PC-3 (cell line): ENCODE data around the gene TRMT2A. TPM values are rescaled to one million over a fixed set of nuclear protein-coding genes. Genes with fewer than 3 reads are reported as not detected.
A peak's percentile ranks its signal among the peaks of the same experiment; 100 is the strongest.

Experiments
- ATAC-seq: fragments of 200-7000 bp; cut with Tn5 transposase; 2 replicates; pipeline ENCODE4 v1.9.1; 2020; ENCODE audit warnings: mild to moderate bottlenecking, moderate library complexity
- Bru-seq: library from RNA; stranded (reverse); fragments of 400-500 nt; gene quantifications from one replicate; lab custom pipeline; 2021; lab: Mats Ljungman, UMichigan
- BruChase-seq, 2 experiments: library from RNA; stranded (reverse); fragments of 400-500 nt; gene quantifications; one replicate each; lab custom pipeline; 2021; lab: Mats Ljungman, UMichigan
- BruUV-seq: library from RNA; stranded (reverse); fragments of 400-500 nt; replicated peaks from 2 replicates; lab custom pipeline; 2021; lab: Mats Ljungman, UMichigan
- CTCF ChIA-PET: fragments of 300-600 bp; sonication (Branson Sonifier 250); formaldehyde crosslinking; loops from one replicate; lab custom pipeline; 2022; ENCODE audit warnings: antibody characterized with exemption; lab: Charles Lee
- POLR2A ChIA-PET: fragments of 300-600 bp; sonication (Branson Sonifier 250); formaldehyde crosslinking; loops from one replicate; lab custom pipeline; 2022; ENCODE audit warnings: antibody characterized with exemption; ENCODE audit not compliant: unreplicated experiment; lab: Charles Lee
- DNase-seq: peaks from one replicate; pipeline ENCODE4 v3.0.0-alpha.2; 2015
- H2AFZ ChIP-seq: fragments of 300-600 bp; sonication (generic); 2 replicates; pipeline ENCODE4 v1.6.0; 2016; ENCODE audit warnings: antibody characterized with exemption, low read length
- H3F3A ChIP-seq: fragments of 300-600 bp; sonication (generic); one replicate; pipeline ENCODE4 v1.6.0; 2017; ENCODE audit warnings: antibody characterized with exemption, low read length, control low read depth, mild to moderate bottlenecking; ENCODE audit not compliant: unreplicated experiment
- H3K27ac ChIP-seq: fragments of 300-600 bp; sonication (generic); 2 replicates; pipeline ENCODE4 v1.5.1; 2016; ENCODE audit warnings: mild to moderate bottlenecking, low read length
- H3K27me3 ChIP-seq: fragments of 300-600 bp; sonication (generic); 2 replicates; pipeline ENCODE4 v1.6.1; 2016; ENCODE audit warnings: low read length, mixed read lengths
- H3K36me3 ChIP-seq: fragments of 300-600 bp; sonication (generic); 2 replicates; pipeline ENCODE4 v1.6.1; 2016; ENCODE audit warnings: low read depth, mixed run types, low read length, mixed read lengths
- H3K4me1 ChIP-seq: fragments of 300-600 bp; sonication (generic); 2 replicates; pipeline ENCODE4 v1.5.1; 2016; ENCODE audit warnings: low read length; ENCODE audit not compliant: insufficient read depth
- H3K4me2 ChIP-seq: fragments of 300-600 bp; sonication (generic); 2 replicates; pipeline ENCODE4 v1.6.0; 2016; ENCODE audit warnings: low read length
- H3K4me3 ChIP-seq: fragments of 300-600 bp; sonication (generic); 2 replicates; pipeline ENCODE4 v1.5.1; 2016; ENCODE audit warnings: mild to moderate bottlenecking, low read length, mixed read lengths
- H3K79me2 ChIP-seq: fragments of 300-600 bp; sonication (generic); 2 replicates; pipeline ENCODE4 v1.6.1; 2017; ENCODE audit warnings: low read length, mixed read lengths
- H3K9ac ChIP-seq: fragments of 300-600 bp; sonication (generic); 2 replicates; pipeline ENCODE4 v1.6.0; 2016; ENCODE audit warnings: mild to moderate bottlenecking, low read length
- H3K9me2 ChIP-seq: fragments of 300-600 bp; sonication (generic); replicated peaks from 2 replicates; pipeline ENCODE4 v1.6.1; 2016; ENCODE audit warnings: mixed run types, low read length, mixed read lengths
- H3K9me3 ChIP-seq: fragments of 300-600 bp; sonication (generic); 2 replicates; pipeline ENCODE4 v1.6.1; 2016; ENCODE audit warnings: low read length, mixed read lengths
- H4K20me1 ChIP-seq: fragments of 300-600 bp; sonication (generic); 2 replicates; pipeline ENCODE4 v1.6.1; 2016; ENCODE audit warnings: low read length, mixed read lengths
- EZH2 ChIP-seq: fragments of 300-600 bp; sonication (generic); IDR thresholded peaks from one replicate; pipeline ENCODE4 v1.6.1; 2017; ENCODE audit warnings: antibody characterized with exemption, mild to moderate bottlenecking, low read length; ENCODE audit not compliant: unreplicated experiment
- EZH2phosphoT487 ChIP-seq: fragments of 300-600 bp; sonication (generic); IDR thresholded peaks from 2 replicates; pipeline ENCODE4 v1.6.1; 2018; ENCODE audit warnings: mild to moderate bottlenecking, antibody characterized with exemption, low read length, borderline replicate concordance
- intact Hi-C: fragments of 100-400 bp; cut with micrococcal nuclease; formaldehyde crosslinking; loops from 2 replicates; pipeline ENCODE4 v1.9.0; 2023
- long read RNA-seq: library from polyadenylated mRNA; unstranded; transcript quantifications from one replicate; pipeline ENCODE4 v2.0.0, GENCODE V29; 2021; ENCODE audit not compliant: unreplicated experiment
- total RNA-seq: library from RNA; depleted of rRNA; stranded (reverse); fragments of >200 nt; gene quantifications from 2 replicates; pipeline ENCODE4 v1.2.3, GENCODE V29; 2014; rRNA removed
- TF ChIP-seq, protein P1 (sequence below): fragments of 300-600 bp; sonication (generic); conservative IDR thresholded peaks from 2 replicates; pipeline ENCODE4 v1.5.1; 2017; ENCODE audit warnings: antibody characterized with exemption, low read depth, mild to moderate bottlenecking, low read length

Gene TRMT2A, protein sequence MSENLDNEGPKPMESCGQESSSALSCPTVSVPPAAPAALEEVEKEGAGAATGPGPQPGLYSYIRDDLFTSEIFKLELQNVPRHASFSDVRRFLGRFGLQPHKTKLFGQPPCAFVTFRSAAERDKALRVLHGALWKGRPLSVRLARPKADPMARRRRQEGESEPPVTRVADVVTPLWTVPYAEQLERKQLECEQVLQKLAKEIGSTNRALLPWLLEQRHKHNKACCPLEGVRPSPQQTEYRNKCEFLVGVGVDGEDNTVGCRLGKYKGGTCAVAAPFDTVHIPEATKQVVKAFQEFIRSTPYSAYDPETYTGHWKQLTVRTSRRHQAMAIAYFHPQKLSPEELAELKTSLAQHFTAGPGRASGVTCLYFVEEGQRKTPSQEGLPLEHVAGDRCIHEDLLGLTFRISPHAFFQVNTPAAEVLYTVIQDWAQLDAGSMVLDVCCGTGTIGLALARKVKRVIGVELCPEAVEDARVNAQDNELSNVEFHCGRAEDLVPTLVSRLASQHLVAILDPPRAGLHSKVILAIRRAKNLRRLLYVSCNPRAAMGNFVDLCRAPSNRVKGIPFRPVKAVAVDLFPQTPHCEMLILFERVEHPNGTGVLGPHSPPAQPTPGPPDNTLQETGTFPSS
- total RNA-seq (58.9 and 62.1 TPM in 2 replicates), Bru-seq, nascent RNA (percentile 64 among the genes with signal in this experiment), BruChase-seq, experiment 1, labeled RNA remaining after a 6-hour chase (percentile 73 among the genes with signal in this experiment), BruChase-seq, experiment 2, labeled RNA remaining after a 2-hour chase (percentile 74 among the genes with signal in this experiment)
- long read RNA-seq, transcript TRMT2A-201 (12 exons, 2,964 nt): major isoform, 41 of 96 reads
- long read RNA-seq, transcript TRMT2A-202 (13 exons, 2,928 nt): minor isoform, 12 of 96 reads
- long read RNA-seq, partial matches to known transcripts: 3 of 96 reads
- long read RNA-seq, other reads (novel, unspliced or antisense): 37 of 96 reads

GRCh38 chr22:20116951-20117632 is at the start of gene TRMT2A:
Gene TRMT2A (minus strand): TSS chr22:20117226. CDS start chr22:20116906, 320 bp downstream.
- H3K27me3 ChIP-seq: no peaks in the 10 kb centered on the region
- no peaks in the 10 kb centered on the region for H3K9me2 ChIP-seq
- TF ChIP-seq, protein P1, sequence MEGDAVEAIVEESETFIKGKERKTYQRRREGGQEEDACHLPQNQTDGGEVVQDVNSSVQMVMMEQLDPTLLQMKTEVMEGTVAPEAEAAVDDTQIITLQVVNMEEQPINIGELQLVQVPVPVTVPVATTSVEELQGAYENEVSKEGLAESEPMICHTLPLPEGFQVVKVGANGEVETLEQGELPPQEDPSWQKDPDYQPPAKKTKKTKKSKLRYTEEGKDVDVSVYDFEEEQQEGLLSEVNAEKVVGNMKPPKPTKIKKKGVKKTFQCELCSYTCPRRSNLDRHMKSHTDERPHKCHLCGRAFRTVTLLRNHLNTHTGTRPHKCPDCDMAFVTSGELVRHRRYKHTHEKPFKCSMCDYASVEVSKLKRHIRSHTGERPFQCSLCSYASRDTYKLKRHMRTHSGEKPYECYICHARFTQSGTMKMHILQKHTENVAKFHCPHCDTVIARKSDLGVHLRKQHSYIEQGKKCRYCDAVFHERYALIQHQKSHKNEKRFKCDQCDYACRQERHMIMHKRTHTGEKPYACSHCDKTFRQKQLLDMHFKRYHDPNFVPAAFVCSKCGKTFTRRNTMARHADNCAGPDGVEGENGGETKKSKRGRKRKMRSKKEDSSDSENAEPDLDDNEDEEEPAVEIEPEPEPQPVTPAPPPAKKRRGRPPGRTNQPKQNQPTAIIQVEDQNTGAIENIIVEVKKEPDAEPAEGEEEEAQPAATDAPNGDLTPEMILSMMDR: peak; percentile 26; the same call in 1 of the 2 replicates
- TF ChIP-seq EZH2: no peak
- TF ChIP-seq EZH2phosphoT487: no peak
- intact Hi-C loops: loop anchor here (2.0 kb wide), 1 partner anchor 36 kb away; the partner anchor contains the start of gene DGCR8
- peaks cover 24% of the 10 kb centered on the region for H3K4me1 ChIP-seq
- H3K79me2 ChIP-seq: peaks cover 73% of the 10 kb centered on the region
- H4K20me1 ChIP-seq: no peaks in the 10 kb centered on the region
- BruUV-seq: no TSS peak
- H3K9ac ChIP-seq: peak within 1 kb of the TSS; percentile 100
- CTCF ChIA-PET: interaction anchor here (0.5 to 0.7 kb wide), 2 partner anchors 12 to 301 kb away, joined by 3 to 6 read pairs; no protein-coding TSS in a partner anchor
- peak; percentile 91 for DNase-seq
- no peaks in the 10 kb centered on the region for H3K9me3 ChIP-seq
- H3F3A ChIP-seq: no peaks in the 10 kb centered on the region
- H3K36me3 ChIP-seq: peaks cover 26% of the 10 kb centered on the region
- peak within 1 kb of the TSS; percentile 92 for H3K4me2 ChIP-seq
- POLR2A ChIA-PET: no interaction called here
- H3K4me3 ChIP-seq: peak within 1 kb of the TSS; percentile 95
- peak within 1 kb of the TSS; percentile 77 for H2AFZ ChIP-seq
- ATAC-seq: peak; percentile 78
- H3K27ac ChIP-seq: peak within 1 kb of the TSS; percentile 53

GRCh38 chr22:20166703-20167102 is 49.7 kb upstream of the TRMT2A start:
- Histone ChIP-seq H3K9me3 (no peaks in the 10 kb centered on the region), H3K4me3 (no peak overlapping the region), H3K27me3 (no peaks in the 10 kb centered on the region), H3K4me1 (no peaks in the 10 kb centered on the region), H3K27ac (no peak overlapping the region), H3K9ac (no peak overlapping the region), H2AFZ (no peak overlapping the region), H3F3A (no peaks in the 10 kb centered on the region), H3K4me2 (no peak overlapping the region), H3K79me2 (no peaks in the 10 kb centered on the region), H4K20me1 (no peaks in the 10 kb centered on the region), H3K36me3 (no peaks in the 10 kb centered on the region), H3K9me2 (no peaks in the 10 kb centered on the region)
- ChIA-PET CTCF (no interaction called here), POLR2A (no interaction called here)
- no peak for DNase-seq
- intact Hi-C loops: no loop called here
- no TSS peak for BruUV-seq
- ATAC-seq: no peak
- TF ChIP-seq, protein P1: no peak
- TF ChIP-seq EZH2 (no peak), EZH2phosphoT487 (no peak)
